Transverse colon (tissue), 1 donor: ENCODE results near the gene MAP6.

Source experiments
- EP300 ChIP-seq: sonication (generic); formaldehyde crosslinking; IDR thresholded peaks from one replicate; pipeline ENCODE4 v1.6.1; 2017; ENCODE audit warnings: antibody characterized with exemption, low read depth
- POLR2A ChIP-seq: fragments of 450-650 bp; IDR thresholded peaks from one replicate; pipeline ENCODE4 v1.6.1; 2016; ENCODE audit warnings: antibody characterized with exemption, mild to moderate bottlenecking, moderate library complexity

DNA sequence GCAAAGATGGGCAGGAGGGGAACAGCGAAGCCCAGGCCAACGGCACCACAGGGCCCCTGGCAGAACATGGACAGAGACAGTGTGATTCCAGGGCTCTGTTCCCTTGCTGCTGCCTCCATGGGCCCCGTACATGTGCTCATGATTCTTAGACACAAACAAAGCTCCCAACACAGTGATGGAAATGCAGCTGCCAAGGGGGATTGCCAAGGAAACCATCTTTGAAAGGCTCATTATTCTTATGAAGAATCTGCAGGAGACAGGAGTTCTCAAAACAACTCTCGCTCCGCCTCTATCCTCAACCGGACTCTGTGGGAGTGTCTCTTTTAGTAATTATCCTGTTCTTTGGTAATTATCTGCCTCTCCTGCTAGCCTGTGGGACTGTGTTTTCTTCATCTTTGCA lies 74.6 kb downstream of the MAP6 start:
- TF ChIP-seq POLR2A (no peak), EP300 (no peak)
